GM21381 (cell line): ENCODE results near the gene IZUMO4.

ENCODE experiments used
- ATAC-seq: cut with Tn5 transposase; IDR thresholded peaks from one replicate; pipeline ENCODE4 v1.9.1; 2021; ENCODE audit warnings: mild to moderate bottlenecking, moderate library complexity; ENCODE audit not compliant: unreplicated experiment

Gene IZUMO4

DNA sequence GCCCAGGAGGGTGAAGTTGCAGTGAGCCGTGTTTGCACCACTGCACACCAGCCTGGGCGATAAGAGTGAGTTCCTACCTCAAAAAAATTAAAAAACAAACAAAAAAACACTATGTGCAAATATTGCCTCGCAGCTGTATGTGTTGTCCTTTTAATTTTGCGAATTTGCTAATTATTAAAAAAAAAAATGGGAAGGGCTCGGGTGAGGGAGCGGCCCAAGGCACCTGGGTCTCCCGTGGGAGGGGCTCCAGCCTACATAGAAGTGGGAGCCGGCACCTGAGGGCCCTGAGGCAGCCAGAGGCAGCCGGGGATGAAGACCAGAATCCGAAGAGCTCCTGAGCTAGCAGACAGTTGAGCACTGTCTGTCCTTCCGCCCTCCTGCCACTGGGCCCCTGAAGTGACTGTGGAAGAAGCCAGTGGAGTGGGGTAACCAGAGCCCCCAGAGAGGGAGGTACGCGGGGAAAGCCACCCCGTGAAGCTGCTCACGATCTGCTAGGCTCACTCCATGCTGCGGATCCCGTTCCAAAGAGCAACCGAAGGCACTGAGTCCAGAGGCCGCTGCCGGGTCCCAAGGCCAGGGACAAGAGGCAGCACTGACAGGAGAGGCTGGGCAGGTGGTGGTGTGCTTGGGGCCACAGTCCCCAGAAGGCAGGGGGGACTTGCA is 6.5 kb downstream of the IZUMO4 start:
- ATAC-seq, result no peak

- ATAC-seq, result no peak
Measured at GRCh38 chr19:2108251-2109016, 11.7 kb downstream of the IZUMO4 start.

DNA sequence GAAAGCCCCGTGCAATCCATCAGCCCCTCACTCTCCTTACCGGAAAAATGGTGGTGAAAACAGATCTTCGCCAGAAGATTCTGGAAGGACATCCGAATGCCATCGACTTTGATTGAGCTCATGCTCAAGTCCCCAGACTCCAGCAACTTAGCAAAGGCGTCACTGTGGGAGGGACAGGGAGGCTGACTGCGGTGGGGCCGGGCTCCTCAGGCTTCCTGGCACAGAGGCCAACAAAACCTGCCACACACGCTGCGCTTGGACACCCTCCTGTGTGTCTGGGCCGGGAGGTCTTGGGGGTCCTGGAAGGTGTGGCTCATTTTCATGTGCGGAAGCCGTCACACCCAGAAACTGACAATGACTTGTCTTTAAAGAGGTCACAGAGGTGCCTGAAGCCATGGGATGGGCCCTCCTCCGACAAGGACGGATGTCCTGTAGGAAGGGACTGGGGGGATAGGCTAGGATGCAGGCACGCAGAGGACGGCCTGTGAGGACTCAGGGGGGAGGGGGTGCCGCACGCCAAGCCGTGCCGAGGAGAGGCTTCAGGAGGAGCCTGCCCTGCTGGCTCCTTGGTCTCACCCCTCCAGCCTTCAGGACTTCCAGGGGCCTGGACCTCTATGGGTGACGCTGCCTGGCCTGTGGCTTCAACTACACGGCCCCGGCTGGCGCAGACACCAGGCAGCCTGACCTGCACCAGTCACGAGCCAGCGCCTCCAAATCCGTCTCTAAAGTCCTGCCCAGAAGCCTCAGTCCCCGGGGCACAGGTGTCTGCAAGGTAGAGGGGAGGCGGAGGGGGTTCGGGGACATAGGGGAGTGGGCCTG is 12.5 kb downstream of the IZUMO4 start:
- no peak for ATAC-seq

- no peak for ATAC-seq
Measured at GRCh38 chr19:2110822-2111221, 14.1 kb downstream of the IZUMO4 start.

- ATAC-seq, result no peak
Measured at GRCh38 chr19:2111425-2111824, 14.7 kb downstream of the IZUMO4 start.

GRCh38 chr19:2111886-2112285 is 15.2 kb downstream of the IZUMO4 start:
- ATAC-seq, result no peak

DNA sequence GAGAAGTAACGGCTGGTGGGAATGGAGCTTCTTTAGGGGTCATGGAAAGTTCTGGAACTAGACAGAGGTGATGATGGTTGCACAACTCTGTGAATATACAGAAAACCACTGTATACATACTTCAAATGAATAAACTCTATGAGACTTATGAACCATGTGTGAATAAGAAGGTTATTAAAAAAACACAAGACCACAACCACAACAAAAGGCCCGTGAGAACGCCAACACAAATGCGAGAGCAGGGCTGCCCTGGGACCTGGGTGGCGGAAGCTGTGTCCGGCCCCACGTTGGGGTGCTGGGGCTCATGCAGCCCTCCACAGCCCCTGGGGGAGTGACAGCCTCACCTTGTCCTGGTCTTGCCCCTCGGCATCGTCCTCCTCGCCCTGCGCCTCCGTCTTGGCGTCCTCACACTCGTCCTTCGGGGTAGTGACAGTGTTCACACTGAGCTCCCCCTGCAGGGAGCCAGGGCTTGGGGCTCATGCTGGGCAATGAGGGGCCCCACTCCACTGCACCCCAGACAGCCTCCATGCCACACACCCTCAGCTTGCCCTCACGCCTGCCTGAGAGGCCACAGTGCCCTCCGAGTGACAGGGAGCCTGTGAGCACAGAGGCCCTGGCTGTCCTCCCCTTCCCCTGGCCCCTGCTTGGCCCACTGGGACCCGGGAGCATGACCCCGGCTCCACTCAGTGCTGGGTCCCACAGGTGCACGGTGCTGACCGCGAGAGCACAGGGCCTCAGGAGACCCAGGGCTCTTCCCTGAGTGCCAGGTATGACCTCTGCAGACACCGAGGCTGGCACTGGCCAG is 16.0 kb downstream of the IZUMO4 start:
- no peak for ATAC-seq

DNA sequence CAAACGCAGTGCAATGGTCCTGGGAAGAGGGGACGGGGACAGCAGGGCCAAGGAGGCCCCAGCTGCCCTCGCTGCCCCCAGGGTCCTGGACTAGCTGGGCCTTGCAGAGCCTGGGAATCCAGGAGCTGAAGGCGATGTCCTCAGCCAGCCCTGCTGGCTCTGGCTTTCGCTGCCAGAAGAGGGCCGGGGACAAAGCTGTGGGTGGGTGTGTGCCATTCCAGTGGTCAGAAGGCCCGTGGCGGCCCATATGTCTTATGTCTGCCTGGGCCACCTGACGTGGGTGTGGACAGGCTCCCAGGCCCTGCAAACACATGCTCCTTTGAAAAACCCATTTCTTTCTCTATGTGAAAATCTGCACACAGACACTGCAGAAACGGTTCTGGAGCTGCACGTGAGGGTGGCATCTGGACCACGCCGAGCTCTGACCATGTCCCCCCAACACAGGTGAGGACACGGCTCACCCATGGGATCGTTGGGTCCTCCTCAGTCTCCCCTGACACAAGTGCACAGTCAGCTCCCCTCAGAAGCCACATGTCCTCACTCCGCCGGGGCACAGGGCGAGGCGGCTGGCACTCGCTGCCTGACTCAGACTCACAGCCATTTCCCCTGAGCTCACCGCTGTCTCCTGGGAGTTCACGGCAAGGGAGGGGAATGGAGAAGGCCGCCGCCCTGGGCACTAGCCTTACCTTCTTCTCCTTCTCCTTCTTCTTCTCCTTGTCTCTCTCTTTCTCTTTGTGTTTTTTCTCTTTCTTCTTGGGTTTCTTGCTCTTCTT is 16.9 kb downstream of the IZUMO4 start:
- no peak for ATAC-seq

DNA sequence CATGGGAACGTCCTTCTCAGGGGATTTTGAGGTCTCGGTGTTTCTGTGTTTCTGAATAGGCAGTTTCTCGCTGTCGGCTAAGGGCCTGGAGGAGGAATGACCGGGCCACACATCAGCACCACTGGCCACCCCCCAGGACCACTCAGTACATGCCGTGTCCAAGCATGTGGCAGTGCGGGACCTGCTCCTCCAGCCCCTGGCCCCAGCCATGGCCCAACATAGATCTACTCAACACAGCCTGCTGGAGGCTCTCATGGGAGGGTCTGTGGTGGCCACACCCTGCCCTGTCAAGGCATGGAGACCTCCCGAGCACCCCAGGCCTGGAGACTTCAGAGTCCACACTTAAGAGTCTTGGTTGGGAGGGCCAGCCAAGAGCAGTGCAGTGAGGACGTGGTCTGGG is 17.5 kb downstream of the IZUMO4 start:
- no peak for ATAC-seq

DNA sequence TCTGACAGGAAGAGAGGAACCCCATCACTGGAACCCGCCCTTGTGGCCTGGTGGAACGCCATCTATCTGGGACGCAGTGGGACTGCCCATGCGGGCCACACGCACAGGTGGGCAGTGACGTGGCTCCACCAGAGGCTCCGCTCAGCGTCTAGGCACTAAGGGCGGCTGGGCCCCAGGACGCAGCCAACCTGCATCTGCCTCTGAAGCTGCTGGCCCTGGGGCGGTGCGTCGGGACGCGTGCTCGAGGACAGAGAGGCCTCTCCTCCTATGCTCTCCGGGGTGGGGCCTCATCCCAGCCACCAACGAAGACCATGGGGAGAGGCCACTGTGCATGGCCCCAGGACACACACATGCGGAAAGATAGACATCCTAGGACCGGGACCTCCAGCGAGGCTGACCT is 18.1 kb downstream of the IZUMO4 start:
- no peak for ATAC-seq

DNA sequence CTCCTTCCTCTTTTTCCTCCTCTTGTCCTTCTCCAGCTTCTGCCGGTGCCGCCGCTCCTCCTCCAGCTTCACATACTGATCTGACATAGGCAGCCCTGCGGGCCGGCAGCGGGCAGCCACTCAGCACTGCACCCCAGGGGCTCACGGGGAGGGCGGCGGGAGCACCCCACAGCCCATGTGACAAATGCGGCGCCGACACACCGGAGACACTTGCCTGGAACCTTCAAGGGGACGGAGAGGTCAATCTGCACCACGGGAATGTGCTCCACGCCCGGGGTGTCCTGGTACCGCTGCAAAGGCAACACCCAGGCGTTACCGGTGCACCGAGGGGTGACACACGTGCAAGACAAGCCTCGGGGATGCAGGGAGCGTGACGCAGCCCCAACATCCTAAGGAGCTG is 18.6 kb downstream of the IZUMO4 start:
- no peak for ATAC-seq

GRCh38 chr19:2115911-2116426 is 19.3 kb downstream of the IZUMO4 start:
- ATAC-seq, result no peak

DNA sequence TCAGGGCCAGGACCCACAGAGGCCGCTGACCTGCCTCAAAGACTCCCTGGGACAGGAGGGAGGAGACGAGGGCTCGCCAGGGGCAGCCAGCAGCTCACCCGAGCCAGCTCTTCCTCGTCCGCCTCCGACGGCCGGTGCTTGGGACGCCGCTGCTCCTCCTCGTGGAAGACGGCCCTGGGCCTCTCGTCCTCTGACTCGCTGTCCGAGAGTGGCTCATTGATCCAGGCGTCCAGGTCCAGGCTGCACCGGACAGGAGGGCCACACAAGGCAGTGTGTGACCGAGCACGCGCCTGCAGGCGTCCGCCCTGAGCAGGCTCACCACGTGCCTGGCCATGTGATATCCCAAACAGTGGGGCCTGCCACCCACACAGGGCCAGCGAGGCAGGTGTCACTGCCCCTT is 19.8 kb downstream of the IZUMO4 start:
- no peak for ATAC-seq

DNA sequence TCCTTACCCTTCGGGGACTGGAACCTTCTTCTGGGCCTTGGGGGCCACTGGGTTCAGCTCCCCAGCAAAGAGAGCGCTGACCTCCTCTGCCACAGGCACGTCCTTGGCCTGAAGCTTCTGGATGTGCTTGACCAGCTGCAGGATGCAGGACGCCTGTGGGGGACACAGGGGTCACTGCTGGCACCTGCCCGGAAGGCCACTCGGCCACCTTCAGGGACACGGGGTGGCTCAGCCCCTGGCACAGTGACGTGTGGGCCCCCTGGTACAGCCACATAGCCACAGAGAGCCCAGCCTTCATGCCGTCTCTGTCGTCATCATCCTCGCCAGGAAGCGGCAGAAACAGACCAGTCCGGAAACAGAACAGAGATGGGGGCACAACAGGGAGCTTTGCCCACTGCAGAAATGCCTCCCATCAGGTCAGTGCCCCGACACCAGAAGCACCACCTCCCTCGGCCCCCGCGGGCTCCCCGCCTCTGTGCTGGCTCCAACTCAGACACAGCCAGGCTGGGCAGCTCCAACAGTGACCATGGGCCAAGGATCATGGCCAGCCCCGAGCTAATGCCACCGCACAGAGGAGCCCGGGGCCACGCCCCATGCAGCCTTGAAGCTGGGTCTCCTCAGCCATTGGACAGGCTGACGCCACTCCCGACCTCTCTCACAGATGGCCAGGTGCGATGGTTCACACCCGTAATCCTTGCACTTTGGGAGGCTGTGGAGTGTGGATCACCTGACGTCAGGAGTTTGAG is 20.7 kb downstream of the IZUMO4 start:
- no peak for ATAC-seq

- no peak for ATAC-seq
Measured at GRCh38 chr19:2118438-2118837, 21.7 kb downstream of the IZUMO4 start.

GRCh38 chr19:2119921-2120785 is 23.4 kb downstream of the IZUMO4 start:
- ATAC-seq, result no peak

DNA sequence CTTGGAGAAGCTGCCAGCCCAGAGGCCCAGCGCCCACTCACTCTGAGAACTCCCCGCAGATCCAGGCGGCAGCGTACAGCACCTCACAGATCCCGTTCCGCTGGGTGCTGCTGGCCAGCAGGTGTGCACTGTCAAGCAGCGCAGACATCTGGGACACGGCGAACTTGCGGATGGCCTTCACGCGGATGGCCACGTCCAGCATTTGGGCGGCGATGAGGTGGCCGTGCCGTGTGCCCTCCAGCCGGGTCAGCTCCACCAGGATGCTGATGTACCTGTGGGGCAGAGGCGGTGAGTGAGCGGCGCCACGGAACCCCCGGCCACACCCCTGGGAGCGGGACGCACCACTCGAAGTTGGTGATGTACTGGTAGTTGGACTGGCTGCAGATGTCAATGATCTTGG is 24.1 kb downstream of the IZUMO4 start:
- no peak for ATAC-seq

GRCh38 chr19:2121416-2122051 is 24.8 kb downstream of the IZUMO4 start:
- ATAC-seq, result no peak
